ENCODE results near the gene CHST11.

DNA sequence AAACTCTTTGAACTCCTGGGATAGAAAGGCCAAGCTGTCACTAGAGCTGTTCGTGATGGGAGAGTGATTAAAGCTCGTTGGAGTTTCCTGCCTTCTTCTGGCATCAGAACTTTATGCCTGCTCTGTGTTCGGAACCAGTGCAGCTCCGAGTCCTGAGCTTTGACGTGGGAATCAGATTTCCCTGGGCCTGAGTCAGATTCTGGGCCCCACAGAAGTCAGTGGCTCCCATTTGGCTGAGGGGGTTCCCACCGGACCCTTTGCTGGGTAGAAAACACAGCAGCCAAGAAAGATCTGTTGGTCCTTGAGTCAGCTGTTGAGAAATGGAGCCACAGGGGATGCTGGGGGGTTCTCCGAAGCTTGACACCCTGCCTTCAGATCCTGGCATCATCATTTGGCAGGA, 238.0 kb downstream of the CHST11 start:
- TF ChIP-seq, protein P1, sequence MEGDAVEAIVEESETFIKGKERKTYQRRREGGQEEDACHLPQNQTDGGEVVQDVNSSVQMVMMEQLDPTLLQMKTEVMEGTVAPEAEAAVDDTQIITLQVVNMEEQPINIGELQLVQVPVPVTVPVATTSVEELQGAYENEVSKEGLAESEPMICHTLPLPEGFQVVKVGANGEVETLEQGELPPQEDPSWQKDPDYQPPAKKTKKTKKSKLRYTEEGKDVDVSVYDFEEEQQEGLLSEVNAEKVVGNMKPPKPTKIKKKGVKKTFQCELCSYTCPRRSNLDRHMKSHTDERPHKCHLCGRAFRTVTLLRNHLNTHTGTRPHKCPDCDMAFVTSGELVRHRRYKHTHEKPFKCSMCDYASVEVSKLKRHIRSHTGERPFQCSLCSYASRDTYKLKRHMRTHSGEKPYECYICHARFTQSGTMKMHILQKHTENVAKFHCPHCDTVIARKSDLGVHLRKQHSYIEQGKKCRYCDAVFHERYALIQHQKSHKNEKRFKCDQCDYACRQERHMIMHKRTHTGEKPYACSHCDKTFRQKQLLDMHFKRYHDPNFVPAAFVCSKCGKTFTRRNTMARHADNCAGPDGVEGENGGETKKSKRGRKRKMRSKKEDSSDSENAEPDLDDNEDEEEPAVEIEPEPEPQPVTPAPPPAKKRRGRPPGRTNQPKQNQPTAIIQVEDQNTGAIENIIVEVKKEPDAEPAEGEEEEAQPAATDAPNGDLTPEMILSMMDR (IDR thresholded peaks at IDR 0.05; ENCODE audit: low read depth, low read length, poor library complexity, severe bottlenecking): no peak
- no peak for TF ChIP-seq EZH2phosphoT487 (IDR thresholded peaks at IDR 0.05; ENCODE audit: borderline replicate concordance, low read length)

Measured in DOHH2 (cell line).